Duodenal mucosa (tissue), 2 donors: Measurements from ENCODE around the gene CD34.
A peak's percentile ranks its signal among the peaks of the same experiment; 100 is the strongest.
"Not testable (repeated sequence)": the region's sequence is repeated elsewhere in the genome, so short reads cannot be mapped to it uniquely, and the experiment has no call there.

Experiments used
- H3K27ac ChIP-seq: one replicate; pipeline ENCODE4 v1.7.0; 2013; ENCODE audit warnings: low read depth, low read length
- H3K27me3 ChIP-seq, 2 donors: one replicate each; pipeline ENCODE4 v1.7.0; 2013; ENCODE audit warnings: low read length in 2 of 2, control low read depth in 1 of 2; ENCODE audit not compliant: insufficient read depth in 2 of 2, control insufficient read depth in 1 of 2
- H3K36me3 ChIP-seq, 2 donors: one replicate each; pipeline ENCODE4 v1.7.0; 2013; ENCODE audit warnings: low read length in 2 of 2, control low read depth in 1 of 2; ENCODE audit not compliant: insufficient read depth in 2 of 2, control insufficient read depth in 1 of 2
- H3K4me1 ChIP-seq, 2 donors: one replicate each; pipeline ENCODE4 v1.7.0; 2013; ENCODE audit warnings: low read length in 2 of 2, control low read depth in 1 of 2; ENCODE audit not compliant: insufficient read depth in 2 of 2, control insufficient read depth in 1 of 2
- H3K4me3 ChIP-seq, 2 donors: one replicate each; pipeline ENCODE4 v1.7.0; 2013; ENCODE audit warnings: low read length in 2 of 2, low read depth in 1 of 2
- H3K9ac ChIP-seq, 2 donors: one replicate each; pipeline ENCODE4 v1.7.0; 2013; ENCODE audit warnings: low read length in 2 of 2, low read depth in 1 of 2
- H3K9me3 ChIP-seq, 2 donors: one replicate each; pipeline ENCODE4 v1.7.0; 2013; ENCODE audit warnings: low read length in 2 of 2, control low read depth in 1 of 2; ENCODE audit not compliant: control insufficient read depth in 1 of 2

Gene CD34

DNA sequence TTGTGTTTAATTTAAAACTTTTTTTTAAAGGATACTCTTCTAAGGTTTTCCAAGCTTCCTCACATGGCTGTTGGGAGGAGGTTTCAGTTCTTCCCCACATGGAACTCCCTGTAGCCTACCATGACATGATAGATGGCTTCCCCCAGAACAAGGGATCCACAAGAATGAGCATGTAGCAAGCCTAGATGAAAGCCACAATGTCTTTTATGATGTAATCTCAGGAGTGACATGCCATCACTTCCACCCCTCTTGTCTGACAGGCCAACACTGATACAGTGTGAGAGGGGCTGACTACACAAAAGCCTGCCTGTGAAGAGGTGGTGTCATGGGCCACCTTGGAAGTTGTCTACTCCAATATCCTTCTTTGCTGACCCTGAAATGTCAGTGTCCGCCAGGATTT lies 32.0 kb downstream of the CD34 start:
- H3K9me3 ChIP-seq = no peaks in the 10 kb centered on the region
- H3K4me3 ChIP-seq = no peak overlapping the region
- H3K9ac ChIP-seq = no peak overlapping the region
- peaks cover 3 to 7% of the 10 kb centered on the region in 2 donors for H3K4me1 ChIP-seq
- no peaks in the 10 kb centered on the region for H3K27me3 ChIP-seq
- no peak overlapping the region for H3K27ac ChIP-seq
- no peaks in the 10 kb centered on the region for H3K36me3 ChIP-seq

DNA sequence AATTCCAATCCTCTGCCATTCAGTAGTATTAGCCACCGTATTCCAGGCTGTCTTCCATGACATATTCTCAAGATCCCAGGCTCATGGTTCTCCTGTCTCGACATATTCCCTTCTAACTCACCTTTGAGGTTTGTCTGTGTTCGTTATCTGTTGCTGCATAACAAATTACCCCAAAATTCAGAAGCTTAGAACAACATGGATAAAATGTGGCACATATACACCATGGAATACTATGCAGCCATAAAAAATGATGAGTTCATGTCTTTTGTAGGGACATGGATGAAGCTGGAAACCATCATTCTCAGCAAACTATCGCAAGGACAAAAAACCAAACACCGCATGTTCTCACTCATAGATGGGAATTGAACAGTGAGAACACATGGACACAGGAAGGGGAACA lies 33.0 kb downstream of the CD34 start:
- not testable (repeated sequence) for H3K27ac ChIP-seq, H3K9me3 ChIP-seq, H3K27me3 ChIP-seq, H3K36me3 ChIP-seq, H3K4me3 ChIP-seq, H3K9ac ChIP-seq
- H3K4me1 ChIP-seq = peaks cover 13 to 17% of the 10 kb centered on the region in 2 donors

DNA sequence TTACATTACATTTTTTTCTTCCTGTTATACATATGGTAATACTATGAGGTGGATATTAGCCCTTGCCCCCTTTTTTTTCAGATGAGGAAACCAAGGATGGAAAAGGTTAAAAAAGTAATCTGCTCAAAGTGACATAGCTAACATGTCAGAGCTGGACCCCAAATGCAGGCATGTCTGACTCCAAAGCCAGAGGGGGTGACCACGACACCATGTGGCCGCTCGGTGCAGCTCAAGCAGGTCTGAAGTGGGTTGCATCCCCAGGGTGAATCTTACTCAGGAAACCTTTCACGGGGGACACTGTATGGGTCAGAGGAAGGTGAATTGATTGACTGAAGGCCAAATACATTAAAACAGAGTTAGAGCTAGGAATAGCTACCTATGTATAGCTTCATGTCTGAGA lies 34.8 kb downstream of the CD34 start:
- H3K27ac ChIP-seq = no peak overlapping the region
- no peak overlapping the region for H3K9ac ChIP-seq
- H3K4me1 ChIP-seq = peaks cover 17 to 19% of the 10 kb centered on the region in 2 donors
- H3K4me3 ChIP-seq = no peak overlapping the region
- no peaks in the 10 kb centered on the region for H3K9me3 ChIP-seq
- no peaks in the 10 kb centered on the region for H3K27me3 ChIP-seq
- H3K36me3 ChIP-seq = no peaks in the 10 kb centered on the region

DNA sequence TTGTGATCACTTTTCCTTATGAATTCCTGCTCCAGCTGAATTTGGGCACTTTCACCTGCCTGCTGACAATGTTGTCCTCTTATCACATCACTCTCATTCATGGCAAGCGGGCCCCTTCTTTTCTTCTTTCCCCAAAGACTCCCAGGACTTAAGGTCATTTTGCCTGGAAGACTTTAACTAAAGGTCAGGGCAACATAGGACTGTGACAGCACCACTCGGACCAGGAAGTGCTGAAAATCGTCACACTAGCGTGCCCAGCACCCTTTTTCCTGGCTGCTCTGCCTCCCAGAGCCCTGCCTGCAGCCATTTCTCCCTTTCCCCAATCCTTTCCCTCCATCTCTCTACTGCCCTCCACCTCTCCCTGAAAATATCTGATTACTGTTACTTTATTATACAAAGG lies 35.4 kb downstream of the CD34 start:
- Histone ChIP-seq H3K27me3 (no peaks in the 10 kb centered on the region), H3K4me3 (no peak overlapping the region), H3K9me3 (no peaks in the 10 kb centered on the region), H3K36me3 (no peaks in the 10 kb centered on the region), H3K27ac (no peak overlapping the region), H3K4me1 (peaks cover 19% of the 10 kb centered on the region in 2 donors), H3K9ac (no peak overlapping the region)

DNA sequence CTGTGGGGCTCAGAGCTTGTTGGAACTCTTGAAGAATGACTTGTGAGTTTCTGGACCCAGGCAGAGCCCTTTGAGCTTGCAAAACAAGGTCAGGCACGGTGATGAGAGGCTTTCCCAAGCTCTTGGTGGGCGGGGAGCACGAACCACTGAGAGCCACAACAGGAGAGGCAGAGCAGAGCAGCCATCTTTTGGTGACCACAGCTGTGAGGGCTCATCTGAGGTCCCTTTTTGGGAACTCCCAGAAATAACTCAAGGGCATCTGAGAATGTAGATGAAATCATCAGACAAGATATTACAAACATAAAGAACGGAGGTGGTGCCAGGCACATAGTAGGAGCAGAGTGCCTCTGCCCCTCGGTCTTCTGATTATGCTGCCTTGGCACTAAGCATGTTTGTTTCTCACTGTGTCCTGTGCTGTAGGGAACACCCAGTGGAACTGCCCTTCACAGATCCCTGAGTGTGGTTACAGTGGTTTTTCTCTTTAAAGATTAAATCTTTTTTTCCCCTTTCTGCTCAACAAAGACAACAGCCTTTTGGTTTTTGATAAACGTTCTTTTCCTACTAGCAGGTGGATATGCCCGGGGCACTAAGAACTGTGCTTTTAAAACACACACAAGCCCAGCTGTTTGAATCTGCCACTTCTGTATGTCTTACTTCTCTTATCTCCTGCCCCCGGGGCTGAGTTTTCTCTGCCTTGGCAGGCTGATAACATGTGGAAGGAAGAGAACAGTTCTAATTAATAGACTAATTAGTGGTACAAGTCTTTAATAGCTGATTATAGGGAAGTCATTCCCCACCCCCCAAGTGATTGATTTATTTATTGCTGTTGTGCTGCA lies 37.7 kb downstream of the CD34 start:
- peaks cover 28 to 32% of the 10 kb centered on the region in 2 donors for H3K4me1 ChIP-seq
- H3K4me3 ChIP-seq = peak overlapping the region in 1 of 2 donors; percentile 4
- no peaks in the 10 kb centered on the region for H3K36me3 ChIP-seq
- no peaks in the 10 kb centered on the region for H3K27me3 ChIP-seq
- no peaks in the 10 kb centered on the region for H3K9me3 ChIP-seq
- peak overlapping the region in 1 of 2 donors; percentile 6 for H3K9ac ChIP-seq
- H3K27ac ChIP-seq = no peak overlapping the region

DNA sequence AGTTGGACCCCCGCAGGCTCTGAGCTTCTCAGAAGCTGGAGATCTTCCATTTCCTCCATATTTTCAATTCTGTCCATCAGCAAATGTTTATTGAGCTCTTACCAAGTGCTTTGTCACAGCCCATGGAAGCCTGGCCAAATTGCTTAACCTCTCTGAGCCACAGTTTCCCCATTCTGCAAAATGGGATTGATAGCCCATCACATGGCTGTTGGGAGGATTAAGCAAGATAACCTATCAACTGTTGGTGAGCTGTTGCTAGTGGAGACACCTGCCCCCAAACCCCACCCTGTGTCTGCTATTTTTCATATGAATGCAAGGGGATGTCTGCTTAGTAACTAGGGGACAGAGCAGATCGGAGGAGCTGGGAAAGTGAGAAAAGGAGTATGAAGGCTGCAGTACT lies 38.3 kb downstream of the CD34 start:
- H3K9me3 ChIP-seq = no peaks in the 10 kb centered on the region
- no peaks in the 10 kb centered on the region for H3K27me3 ChIP-seq
- H3K9ac ChIP-seq = no peak overlapping the region
- H3K36me3 ChIP-seq = no peaks in the 10 kb centered on the region
- peak overlapping the region in 1 of 2 donors; percentile 4 for H3K4me3 ChIP-seq
- H3K4me1 ChIP-seq = peaks cover 30 to 34% of the 10 kb centered on the region in 2 donors
- H3K27ac ChIP-seq = no peak overlapping the region

DNA sequence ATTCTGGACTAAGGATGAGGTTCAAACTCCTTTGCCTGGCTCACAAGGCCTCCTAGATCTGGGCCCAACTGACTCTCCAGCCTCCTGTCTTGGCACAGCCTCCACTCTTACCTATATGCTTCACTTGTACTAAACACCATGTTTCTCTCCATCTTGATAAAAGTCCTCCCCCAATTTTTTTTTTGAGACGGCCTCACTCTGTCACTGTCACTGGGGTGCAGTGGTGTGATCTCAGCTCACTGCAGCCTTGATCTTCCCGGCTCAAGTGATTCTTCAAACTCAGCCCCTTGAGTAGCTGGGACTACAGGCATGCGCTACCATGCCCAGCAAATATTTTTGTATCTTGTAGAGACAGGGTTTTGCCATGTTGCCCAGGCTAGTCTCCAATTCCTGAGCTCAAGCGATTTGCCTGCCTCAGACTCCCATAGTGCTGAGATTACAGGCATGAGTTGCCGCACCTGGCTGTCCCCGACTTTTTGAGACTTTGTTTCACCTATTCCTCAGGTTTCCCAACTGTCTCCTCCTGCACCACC lies 39.7 kb downstream of the CD34 start:
- H3K4me1 ChIP-seq = peaks cover 39 to 47% of the 10 kb centered on the region in 2 donors
- H3K9me3 ChIP-seq = no peaks in the 10 kb centered on the region
- no peak overlapping the region for H3K27ac ChIP-seq
- no peak overlapping the region for H3K4me3 ChIP-seq
- no peaks in the 10 kb centered on the region for H3K36me3 ChIP-seq
- no peaks in the 10 kb centered on the region for H3K27me3 ChIP-seq
- H3K9ac ChIP-seq = no peak overlapping the region

DNA sequence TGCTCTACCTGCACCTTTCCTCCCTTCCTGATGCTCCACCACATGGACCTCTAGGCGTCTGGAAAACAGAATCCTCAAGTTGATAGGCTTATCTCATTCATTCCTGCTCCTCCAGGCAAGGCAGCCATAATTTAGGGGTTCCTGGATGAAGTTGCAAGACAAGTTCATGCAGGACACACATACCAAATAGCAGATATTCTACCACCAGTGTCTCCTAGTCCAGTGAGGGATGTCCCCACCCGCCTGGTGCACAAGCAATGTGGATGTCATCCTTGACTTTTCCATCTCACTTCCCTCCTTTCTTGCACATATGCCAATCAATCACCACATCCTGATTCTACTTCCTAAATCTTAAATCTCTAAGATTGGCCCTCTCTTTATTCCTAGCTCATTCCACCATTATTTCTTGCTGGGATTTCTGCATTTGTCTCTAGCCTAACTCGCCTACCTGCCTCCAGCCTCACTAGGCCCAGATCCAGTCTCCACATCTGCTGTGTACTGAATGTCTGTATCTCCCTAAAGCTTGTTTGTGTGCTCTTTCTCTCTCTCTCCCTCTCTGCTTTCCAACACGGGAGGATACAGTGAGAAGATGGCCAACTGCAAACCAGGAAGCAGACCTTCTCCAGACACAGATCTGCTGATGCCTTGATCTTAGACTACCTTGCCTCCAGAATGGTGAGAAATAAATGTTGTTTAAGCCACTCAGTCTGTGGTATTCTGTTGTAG lies 40.5 kb downstream of the CD34 start:
- no peak overlapping the region for H3K4me3 ChIP-seq
- no peaks in the 10 kb centered on the region for H3K9me3 ChIP-seq
- no peaks in the 10 kb centered on the region for H3K27me3 ChIP-seq
- peaks cover 39 to 47% of the 10 kb centered on the region in 2 donors for H3K4me1 ChIP-seq
- no peaks in the 10 kb centered on the region for H3K36me3 ChIP-seq
- H3K27ac ChIP-seq = no peak overlapping the region
- no peak overlapping the region for H3K9ac ChIP-seq

DNA sequence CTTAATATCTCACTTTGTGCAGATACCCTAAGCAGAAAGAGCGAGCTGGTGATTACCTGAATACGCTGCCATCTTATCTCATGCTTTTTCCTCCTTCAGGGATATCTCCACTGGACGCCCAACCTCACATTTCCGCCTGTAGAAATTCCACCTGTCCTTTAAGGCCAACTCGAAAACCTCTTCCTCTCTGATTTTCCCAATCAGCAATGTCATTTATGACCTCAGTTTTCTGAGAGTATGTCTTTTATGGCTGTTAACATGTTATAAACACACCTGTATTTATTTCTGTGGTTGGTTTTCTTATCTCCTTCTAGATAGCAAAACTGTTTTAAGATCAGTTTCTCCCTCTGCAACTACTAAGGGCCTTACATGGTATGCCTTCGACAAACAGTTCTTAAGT lies 41.1 kb downstream of the CD34 start:
- no peaks in the 10 kb centered on the region for H3K27me3 ChIP-seq
- H3K27ac ChIP-seq = no peak overlapping the region
- no peak overlapping the region for H3K9ac ChIP-seq
- H3K4me3 ChIP-seq = no peak overlapping the region
- H3K36me3 ChIP-seq = no peaks in the 10 kb centered on the region
- H3K9me3 ChIP-seq = no peaks in the 10 kb centered on the region
- peaks cover 44 to 52% of the 10 kb centered on the region in 2 donors for H3K4me1 ChIP-seq
